GM21526 (cell line): ENCODE data around the gene SPATC1L.
"Not testable (repeated sequence)": the region's sequence is repeated elsewhere in the genome, so short reads cannot be mapped to it uniquely, and the experiment has no call there.

ENCODE experiments used
- ATAC-seq: cut with Tn5 transposase; IDR thresholded peaks from one replicate; pipeline ENCODE4 v1.9.1; 2021; ENCODE audit warnings: moderate library complexity; ENCODE audit not compliant: unreplicated experiment, low FRiP score

The SPATC1L gene

DNA sequence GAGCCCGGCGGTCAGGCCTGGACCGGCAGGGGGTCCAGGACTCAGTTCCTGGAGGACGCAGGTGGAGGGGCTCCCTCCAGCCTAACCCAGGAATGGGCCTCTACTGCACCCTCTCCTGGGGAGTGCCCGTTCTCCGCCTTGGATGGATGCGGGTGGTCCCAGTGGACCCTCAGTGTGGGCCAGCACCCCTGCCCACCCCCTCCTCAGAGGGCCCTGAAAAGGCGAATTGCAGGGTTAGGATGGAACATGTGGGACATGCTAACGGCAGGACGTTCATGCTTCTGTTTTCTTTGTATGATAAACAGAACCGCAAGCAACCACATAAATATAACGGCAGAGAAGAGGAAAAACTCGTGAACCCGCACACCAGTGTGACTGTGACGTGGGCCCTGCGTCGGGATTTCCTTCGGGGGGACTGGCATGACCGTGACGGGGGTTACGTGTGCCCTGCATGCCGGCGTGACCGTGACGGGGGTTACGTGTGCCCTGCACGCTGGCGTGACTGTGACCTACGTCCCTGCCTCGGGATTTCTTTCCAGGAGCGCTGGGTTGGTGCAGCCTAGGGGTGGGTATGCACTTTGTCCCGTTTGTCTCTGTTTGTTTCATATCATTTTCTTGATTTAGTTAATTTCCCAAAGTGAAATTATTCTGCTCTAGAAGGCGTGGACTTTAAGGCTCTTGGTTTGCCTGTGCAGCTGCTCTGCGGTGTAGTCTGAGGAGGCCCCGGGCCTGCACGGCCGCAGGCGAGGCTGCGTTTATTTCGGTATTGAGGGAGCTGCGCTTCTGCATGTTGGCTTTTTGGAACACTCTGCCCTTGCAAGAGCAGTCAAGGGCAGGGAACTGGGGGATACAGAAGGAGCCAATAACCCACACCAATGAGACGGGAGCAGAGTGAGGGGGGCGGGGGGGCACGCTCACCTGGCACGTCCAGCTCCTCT is 32.0 kb downstream of the SPATC1L start:
- ATAC-seq: no peak

DNA sequence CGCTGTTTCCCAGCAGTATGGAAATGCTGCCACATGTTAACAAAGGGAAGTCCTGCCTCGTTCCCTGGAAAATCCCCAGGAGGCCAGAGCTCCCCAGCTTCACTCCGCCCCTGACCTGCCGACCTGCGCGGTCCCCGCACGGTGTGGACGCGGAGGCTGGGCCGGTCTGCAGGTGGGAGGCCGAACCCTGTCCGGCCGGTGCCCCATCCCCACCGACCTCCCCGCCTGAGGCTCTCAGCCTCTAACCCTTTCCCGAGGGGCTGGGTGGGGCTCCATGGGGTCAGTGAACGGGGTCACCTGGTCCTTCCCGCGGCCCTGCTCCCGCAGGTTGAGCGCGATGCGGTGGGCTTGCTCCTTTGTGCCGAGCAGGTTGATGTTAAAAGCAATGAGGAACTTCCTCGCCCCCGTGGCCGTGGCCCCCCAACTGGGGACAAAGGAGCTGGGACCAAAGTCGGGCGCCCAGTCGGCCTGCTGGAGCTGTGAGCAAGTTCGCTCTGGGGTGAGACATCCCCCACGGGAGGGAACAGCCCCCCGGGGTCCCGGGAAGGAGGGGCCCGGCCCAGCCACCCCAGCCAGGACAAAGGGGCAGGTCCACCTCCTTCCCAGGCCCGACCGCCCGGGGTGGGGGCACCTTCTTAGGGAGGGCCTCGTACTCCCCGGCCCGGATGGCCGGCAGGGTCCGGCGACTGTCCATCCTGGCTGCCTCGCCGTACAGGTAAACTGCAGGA is 32.8 kb downstream of the SPATC1L start:
- no peak for ATAC-seq

DNA sequence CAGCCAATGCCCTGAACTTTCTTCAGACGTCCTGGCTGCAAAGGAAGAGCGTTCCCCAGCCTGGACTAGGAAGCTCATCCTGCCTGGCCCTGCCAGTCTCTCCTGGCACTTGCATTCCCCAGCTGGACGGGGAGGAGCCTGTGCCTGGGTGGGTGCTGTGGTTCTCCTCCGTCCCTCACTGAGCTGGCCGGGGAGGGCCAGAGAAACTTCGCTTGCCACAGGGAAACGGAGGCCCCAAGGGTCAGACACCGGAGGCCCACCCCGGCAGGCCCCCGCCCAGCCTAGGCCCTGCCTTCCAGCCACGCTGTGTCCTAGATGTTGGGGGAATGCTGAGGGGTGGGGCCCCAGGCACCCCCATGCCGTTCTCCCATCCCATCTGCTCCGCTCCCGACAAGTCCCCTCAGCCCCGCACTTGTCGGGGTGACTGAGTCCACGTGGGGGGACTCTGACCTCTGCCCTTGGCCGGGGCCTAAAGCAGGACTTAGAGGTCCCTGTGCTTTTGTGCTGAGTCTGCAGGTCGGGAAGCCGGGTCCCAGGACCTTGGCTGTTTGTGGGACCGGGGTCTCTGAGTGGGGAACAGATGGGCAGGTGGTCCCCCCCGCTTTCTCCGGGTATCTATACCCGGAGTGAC is 33.7 kb downstream of the SPATC1L start:
- ATAC-seq: no peak

DNA sequence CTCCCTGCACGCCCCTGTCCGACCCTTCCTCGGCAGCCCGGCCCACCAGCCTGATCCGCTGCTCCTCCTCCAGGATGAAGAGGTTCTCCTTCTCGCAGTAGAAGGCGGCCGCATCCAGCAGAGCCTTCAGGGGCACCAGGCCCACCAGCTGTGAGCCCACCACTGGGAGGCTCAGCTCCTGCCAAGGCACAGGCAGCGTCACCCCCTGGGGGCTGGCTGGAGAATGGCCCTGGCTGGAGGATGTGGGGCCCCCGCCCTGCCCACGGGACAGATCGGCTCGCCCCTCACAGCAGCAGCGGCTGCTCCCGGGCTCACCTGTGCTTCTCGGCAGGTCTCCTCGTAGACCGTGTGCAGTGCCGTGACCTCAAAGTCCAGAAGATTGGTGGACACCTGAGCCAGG is 34.2 kb downstream of the SPATC1L start:
- ATAC-seq: no peak

DNA sequence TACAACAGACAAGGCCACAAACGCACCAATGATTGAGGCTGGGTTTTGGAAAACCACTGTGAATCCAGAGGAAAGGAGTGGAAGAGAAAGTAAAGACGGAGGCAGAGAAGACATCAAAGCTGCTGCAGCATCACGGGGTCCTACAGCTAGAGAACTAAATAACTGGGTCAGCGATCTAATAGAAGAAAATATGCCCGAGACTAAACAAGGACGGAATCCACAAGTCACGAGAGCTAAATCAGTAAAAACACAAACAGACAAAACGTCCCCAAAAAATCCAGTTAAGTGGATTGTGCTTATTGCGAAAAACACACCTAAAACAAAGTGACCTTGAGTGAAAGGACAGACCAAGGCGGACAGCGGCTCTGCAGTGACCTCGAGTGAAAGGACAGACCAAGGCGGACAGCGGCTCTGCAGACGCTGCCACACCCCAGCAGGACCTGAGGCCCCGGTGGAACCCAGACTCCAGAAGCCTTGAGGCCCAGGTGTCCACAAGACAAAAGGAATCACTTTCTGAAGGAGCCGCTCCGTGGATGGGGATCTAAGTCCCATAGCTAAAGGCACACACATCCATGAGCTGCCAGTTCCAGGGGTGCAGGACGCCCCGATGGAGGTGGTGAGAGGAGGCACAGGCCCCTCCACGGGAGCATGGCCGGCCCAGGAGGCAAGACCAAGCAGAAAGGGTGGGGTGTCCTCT is 34.9 kb downstream of the SPATC1L start:
- ATAC-seq: no peak

DNA sequence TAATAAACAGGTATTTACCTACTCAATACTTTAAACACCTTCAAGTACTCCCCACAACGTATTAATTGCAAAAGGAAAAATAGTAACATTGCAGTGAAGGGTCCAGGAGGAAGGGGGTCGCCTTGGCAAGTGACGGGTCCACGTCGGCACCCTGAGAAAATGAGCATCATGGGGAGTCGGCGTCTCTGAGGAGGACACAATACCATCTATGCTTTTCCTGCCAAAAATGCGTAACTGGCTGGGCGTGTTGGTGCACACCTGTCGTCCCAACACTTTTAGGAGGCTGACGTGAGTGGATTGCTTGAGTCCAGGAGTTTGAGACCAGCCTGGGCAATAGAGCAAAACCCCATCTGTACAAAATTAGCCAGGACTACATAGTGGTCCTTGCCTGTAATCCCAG is 36.2 kb downstream of the SPATC1L start:
- no peak for ATAC-seq

DNA sequence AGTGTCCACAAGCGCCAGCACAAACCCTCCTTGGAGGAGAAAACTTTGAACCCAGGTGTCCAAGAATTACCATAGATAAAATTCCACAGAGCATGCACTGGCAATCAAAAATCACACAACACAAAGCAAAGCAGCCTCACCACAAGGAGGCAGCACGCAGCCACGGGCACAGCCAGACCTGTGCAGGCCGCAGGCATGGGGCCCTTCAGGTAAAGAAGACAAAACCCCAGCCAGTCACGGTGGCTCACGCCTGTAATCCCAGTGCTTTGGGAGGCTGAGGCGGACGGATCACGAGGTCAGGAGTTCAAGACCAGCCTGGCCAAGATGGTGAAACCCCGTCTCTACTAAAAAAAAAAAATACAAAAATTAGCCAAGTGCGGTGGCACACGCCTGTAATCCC is 36.8 kb downstream of the SPATC1L start:
- ATAC-seq: not testable (repeated sequence)

DNA sequence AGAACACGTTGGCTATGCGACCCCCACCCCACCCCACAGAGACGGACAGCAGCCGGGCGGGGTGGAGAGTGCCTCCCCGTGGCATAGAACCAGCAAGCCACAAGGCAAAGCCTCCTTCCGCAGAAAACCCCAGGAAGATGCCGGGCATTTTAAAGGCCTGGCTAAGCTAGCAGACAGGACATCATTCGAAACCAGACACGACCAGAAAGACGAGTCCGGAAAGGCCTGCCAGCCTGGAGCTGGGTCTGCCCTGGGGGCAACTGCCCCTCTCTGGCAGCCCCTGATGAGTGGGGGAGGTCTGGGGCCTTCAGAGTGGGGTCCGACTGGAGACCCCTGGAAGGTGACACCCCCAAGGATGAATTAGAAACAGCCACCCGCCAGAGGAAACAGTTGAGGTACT is 37.4 kb downstream of the SPATC1L start:
- no peak for ATAC-seq

DNA sequence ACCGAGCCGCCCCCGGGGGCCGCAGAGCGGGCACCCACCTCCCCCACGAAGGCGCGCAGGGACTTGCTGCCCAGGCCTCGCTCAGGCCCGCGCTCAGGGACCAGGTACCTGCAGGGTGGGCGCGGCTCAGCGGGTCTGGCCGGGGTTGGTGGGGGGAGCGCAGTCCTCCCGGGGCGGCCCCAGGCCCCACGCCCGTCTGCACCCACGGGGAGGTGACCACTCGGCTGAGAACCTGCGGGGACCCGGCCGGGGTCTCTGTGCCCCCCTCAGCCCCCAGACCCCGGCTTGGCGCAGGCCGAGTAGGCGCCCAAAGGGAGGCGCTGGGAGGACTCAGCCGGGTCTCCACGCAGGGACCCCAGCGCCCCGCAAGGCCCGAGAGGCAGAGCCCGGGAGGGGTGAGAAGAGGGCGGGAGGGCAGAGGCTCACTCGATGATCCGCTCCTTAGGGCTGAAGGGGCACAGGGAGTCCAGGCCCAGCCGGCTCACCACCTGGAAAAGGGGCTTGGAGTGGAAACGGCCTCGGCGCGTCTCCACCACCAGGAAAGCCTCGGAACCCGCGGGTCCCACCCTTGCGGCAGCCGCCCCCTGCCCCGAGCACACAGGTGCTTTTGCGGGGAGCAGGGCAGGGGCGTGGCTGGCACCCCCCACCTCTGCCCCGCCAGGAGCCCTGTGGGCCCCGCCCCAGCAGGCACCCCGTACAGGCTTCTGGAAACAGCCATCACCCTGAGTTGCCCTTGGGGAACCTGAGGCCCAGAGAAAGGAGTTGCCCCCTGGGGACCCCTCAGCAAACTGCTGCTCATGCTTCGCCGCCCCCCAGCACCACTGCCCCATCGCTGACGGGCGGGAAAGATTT is 38.2 kb downstream of the SPATC1L start:
- no peak for ATAC-seq

DNA sequence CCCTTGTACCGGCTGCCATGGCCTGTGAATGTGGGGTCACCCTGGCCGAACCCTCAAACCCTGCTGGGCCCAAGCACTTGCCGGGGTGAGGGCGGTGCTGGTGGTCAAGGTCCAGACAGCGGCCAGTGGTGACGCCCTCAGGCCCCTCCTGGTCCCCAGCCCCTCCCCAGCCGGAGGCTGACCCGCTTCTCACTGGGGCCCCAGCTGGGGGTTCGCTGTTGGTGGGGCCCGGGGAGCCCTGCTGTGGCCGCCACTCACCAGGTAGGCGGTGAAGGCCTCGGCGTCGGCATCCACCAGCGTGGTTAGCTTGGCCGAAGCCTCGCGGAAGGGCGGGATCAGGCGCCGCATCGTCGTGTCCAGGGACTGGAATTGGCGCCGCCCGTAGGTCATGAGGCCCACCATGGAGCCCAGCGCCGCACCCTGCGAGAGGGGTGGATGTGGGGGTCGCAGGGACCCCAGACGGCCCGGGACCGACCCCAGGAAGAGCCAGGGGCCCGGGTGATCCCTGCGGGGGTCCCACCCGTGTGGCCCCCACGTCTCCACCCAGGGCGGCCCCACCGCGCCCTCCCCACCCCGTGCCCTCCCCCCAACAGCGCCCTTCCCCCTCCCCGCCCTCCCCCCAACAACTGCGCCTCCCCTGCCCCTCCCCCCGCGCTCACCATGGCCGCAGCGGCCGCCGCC is 39.0 kb downstream of the SPATC1L start:
- no peak for ATAC-seq

DNA sequence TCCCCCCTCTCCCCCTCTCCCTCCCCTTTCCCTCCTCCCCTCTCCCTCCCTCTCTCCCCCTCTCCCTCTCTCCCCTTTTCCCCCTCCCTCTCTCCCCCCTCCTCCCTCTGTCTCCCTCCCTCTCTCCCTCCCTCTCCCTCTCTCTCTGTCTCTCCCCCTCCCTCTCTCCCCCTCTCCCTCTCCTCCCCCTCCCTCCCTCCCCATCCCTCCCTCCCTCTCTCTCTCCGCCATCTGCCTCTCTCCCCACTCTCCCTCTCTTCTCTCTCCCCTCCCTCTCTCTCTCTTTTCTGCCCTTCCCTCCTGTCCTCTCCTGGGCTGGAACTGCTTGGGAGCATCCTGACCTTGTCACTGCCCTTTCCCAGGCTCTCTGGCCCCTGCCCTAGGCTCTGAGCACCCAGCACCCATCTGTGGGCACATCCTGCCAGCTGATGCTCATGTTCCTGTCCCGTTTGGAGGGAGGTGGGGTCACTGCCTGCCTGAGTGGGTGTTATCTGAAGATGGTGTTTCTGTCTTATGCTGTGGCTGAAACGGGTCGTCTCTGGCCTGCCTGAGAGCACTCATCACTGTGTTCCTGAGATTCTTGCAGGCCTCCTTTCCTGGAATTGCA is 39.7 kb downstream of the SPATC1L start:
- ATAC-seq: no peak

DNA sequence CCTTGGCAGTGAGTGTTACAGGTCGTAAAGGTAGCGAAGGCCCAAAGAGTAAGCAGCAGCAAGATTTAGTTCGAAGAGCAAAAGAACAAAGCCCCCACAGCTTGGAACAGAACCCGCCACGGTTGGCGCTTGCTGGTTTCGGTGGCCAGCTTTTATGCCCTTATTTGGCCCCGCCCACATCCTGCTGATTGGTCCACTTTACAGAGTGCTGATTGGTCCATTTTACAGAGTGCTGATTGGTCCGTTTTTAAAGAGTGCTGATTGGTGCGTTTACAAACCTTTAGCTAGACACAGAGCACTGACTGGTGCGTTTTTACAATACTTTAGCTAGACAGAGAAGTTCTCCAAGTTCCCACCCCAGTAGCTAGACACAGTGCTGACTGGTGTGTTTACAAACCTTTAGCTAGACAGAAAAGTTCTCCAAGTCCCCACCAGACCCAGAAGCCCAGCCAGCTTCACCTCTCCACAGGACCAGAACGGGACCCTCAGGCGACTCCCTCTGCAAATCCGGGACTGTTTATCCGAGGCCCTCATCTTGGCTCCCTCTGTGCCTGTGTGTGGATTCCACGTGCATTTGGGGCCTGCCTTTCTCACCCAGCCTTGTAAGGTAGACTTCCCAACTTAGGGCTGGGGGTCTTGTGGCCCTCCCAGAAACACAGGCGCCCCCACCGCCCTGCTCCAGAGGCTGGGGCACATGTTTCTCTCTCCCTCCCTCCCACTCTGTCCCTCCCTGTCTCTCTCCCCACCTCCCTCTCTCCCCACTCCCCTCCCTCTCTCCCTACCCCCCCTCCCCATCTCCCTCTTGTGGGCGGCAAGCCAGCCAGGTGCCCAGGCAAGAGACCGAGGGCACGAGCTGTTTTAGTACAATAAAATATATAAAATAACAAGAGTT is 41.4 kb downstream of the SPATC1L start:
- ATAC-seq: no peak

DNA sequence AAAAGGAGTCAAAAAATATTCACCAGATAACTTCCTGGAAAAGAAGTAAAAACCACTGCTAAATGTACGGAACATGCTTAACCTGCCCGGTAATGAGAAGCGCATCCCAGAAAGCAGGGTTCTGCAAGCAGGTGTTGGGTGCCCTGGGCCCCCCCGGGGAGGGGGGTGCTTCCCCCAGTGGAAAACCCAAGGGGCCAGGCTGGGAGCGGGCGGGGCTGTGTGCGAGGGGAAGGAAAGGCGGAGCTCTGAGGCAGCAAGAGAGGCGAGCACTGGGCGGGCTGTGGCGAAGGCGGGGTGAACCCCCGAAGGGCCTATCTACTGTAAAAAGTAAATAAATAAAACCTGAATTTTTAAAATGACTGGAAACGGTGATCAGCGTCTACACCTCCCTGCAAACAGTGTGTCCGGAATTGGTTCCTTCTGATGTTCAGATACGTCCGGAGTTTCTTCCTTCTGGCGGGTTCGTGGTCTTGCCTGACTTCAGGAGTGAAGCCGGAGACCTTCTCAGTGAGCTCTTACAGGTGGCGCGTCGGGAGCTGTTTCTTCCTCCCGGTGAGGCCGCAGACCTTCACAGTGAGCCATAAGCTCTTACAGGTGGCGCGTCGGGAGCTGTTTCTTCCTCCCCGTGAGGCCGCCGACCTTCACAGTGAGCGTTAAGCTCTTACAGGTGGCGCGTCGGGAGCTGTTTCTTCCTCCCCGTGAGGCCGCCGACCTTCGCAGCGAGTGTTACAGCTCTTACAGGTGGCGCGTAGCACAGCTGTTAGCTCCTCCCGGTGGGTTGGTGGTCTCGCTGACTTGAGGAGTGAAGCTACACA is 42.3 kb downstream of the SPATC1L start:
- ATAC-seq: no peak

DNA sequence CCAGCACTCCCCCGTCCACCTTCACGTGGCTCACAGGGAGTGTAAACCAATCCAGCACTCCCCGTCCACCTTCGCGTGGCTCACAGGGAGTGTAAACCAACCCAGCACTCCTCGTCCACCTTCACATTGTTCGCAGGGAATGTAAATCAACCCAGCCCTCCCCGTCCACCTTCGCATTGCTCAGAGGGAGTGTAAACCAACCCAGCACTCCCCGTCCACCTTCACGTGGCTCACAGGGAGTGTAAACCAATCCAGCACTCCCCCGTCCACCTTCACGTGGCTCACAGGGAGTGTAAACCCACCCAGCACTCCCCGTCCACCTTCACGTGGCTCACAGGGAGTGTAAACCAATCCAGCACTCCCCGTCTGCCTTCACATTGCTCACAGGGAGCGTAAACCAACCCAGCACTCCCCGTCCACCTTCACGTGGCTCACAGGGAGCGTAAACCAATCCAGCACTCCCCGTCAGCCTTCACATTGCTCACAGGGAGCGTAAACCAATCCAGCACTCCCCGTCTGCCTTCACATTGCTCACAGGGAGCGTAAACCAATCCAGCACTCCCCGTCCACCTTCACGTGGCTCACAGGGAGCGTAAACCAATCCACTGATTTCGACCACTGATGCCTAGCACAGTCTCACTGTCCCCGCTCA is 43.8 kb downstream of the SPATC1L start:
- ATAC-seq: not testable (repeated sequence)

DNA sequence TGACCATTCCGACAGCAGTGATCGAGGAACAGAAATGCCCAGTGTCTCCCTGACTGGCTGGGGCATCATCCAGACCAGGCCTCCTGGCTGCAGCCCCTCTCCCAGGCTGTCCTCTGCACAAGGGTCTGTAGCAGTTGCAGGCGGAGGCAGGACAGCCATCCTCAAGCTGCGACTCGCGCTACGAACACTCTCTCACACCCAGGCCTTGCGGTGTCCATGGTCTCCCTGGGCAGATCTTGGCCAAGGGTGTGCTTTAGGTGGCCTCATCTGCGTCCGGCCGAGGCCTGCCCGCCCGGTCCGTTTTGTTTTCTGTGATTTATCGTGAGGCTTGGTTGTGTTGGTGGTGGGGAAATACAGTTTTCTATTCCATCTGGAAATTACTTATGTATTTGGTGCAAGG is 44.6 kb downstream of the SPATC1L start:
- no peak for ATAC-seq

DNA sequence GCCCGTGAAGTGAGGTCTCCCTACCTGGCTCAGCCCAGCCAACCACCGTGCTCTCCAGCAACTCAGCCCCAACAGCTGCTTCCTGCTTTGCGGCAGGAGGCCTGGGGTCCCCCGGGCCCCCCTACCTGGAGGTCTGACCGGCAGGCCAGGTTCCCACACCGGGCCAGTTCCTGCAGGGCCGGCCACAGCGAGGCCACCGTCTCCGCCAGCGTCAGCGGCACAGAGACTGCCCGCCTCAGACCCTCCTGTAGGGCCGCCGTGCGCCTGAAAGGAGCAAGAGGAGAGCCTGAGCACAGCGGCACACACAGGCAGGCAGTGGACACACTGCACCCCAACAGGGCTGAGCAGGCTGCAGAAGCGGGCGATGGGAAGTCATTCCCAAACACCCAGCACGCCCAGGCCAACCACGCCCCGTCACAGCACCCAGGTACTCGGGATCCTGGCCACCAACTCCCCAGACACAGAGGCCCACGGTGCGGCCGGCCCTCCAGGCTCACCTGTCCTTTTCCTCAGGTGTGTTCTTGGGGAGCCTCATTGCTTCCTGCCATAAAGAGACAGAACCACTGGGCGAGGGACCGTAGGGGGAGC is 45.8 kb downstream of the SPATC1L start:
- no peak for ATAC-seq
